Measurements from ENCODE around the gene MYO9B.

The MYO9B gene, protein sequence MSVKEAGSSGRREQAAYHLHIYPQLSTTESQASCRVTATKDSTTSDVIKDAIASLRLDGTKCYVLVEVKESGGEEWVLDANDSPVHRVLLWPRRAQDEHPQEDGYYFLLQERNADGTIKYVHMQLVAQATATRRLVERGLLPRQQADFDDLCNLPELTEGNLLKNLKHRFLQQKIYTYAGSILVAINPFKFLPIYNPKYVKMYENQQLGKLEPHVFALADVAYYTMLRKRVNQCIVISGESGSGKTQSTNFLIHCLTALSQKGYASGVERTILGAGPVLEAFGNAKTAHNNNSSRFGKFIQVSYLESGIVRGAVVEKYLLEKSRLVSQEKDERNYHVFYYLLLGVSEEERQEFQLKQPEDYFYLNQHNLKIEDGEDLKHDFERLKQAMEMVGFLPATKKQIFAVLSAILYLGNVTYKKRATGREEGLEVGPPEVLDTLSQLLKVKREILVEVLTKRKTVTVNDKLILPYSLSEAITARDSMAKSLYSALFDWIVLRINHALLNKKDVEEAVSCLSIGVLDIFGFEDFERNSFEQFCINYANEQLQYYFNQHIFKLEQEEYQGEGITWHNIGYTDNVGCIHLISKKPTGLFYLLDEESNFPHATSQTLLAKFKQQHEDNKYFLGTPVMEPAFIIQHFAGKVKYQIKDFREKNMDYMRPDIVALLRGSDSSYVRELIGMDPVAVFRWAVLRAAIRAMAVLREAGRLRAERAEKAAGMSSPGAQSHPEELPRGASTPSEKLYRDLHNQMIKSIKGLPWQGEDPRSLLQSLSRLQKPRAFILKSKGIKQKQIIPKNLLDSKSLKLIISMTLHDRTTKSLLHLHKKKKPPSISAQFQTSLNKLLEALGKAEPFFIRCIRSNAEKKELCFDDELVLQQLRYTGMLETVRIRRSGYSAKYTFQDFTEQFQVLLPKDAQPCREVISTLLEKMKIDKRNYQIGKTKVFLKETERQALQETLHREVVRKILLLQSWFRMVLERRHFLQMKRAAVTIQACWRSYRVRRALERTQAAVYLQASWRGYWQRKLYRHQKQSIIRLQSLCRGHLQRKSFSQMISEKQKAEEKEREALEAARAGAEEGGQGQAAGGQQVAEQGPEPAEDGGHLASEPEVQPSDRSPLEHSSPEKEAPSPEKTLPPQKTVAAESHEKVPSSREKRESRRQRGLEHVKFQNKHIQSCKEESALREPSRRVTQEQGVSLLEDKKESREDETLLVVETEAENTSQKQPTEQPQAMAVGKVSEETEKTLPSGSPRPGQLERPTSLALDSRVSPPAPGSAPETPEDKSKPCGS (N-terminal part only)

DNA sequence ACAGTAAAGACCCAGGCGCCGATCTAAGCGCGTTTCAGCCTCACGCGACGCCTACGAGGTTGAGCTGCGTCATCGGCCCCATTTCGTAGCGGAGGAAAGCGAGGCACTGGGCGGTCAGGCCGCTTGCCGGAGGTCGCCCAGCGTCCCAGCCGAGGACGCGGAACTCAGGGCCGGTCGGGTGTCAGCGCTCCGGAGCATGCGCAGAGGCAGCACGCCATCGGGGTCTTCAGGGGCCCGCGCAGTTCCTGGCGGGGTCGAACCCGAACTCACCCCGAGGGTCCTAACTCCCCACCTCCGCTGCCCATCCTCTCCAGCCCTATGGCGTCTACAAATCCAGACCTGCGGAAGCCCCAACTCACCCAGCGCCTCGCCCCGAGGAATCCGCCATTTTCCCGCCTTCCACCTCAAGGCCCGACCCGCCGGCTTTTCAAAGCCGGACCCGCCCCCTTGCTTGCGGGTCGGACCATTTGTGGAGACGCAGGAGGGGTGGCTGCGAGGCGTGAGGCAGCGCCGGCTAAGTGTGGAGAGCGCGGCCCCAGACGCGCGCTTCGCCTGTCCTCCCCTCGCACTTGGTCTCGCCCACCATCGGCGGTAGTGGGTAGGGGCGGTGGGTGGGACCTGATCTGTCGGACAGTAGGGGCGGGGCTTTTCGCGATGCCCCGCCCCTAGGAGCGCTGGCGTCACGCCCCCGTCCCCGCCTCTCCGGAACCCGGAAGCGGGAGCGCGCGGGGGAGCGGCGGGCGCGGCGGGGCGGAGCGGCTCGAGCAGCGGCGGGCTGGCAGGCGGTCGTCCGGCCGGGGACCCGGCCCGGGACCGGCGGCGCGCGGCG is at the start of gene MYO9B, which contains the start of gene HAUS8:
Gene MYO9B (plus strand): TSS at position 743 of the 829 bp plus-strand sequence. CDS start 25,941 bp downstream, outside the sequence.
Gene HAUS8 (minus strand): TSS at position 418 of the 829 bp plus-strand sequence. CDS start 30 bp downstream, at position 388.
- DNase-seq (ENCODE audit: low spot score), result peak; percentile 99

DNA sequence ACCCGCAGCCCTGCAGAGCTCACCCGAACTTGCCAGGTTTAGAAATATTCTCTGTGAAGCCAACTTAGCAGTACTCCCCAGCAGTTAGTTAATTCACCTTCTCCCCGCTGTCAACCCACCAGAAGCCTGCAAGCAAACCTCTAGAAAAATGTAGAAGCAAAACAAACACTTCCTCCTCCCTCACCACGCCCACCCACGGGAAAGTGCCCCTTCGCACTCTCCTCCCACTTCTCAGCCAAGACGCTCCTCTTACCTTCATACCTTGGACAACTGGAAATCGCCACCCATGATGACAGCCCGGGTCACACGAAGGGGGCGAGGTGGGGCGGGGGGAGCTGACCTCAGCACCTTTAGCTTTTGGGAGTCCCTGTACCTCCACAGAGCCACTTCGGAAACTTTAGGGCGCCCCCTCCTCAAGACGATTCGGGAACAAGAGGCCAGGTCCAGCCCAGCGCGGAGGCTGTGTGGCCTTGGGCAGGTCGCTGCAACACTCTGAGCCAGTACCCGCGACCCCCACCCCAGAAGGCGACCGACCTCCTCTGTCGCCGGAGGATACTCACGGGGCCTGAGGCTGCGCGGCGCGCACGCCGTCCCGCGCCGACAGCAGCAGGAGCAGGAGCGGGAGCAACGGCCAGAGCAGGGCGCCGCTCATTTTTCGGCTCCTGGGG is 49.5 kb upstream of the MYO9B start:
- DNase-seq (ENCODE audit: low spot score), result no peak

DNA sequence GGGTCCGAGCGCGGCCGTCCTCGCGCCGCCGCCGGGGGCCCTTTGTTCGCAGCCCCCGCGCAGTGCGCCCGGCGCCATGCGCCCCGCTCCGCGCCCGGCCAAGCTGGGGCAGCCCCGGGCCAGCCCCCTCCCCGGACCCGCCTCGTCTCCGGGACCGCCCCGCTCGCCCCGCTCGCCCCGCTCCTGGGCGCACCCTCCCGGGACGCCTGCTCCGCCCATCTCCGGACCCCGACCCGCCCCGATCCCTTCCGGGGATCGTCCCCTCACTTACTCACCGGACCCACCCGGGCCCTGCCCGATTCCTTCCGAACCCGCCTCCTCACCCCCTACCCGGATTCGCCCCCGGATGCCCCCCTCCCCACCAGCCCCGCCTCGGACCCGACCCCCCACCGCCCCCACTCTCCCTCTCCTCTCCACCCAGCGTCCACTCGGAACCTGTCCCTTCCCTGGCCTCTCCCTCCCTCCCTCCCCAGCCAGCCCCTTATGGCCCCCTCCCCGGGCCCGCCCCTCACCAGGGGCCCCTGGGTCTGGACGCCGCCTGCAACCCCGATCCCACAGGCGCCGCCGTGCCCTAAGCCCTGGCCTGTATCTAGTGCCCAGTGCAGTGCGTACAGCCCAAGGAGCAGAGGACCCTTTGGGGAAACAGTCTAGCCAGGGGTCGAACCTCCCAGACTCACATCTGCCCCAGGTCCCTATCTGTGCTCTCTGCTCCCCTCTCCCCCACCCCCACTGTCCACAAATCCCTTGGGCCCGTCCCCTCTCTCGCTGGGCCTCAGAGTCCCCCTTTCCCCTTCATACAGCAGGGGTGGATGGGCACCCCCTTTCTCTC is 48.7 kb upstream of the MYO9B start, which contains the start of gene CPAMD8:
Gene CPAMD8 (minus strand): TSS at position 105 of the 829 bp plus-strand sequence. CDS start 168 bp downstream, outside the sequence.
- DNase-seq (ENCODE audit: low spot score), result no peak

DNA sequence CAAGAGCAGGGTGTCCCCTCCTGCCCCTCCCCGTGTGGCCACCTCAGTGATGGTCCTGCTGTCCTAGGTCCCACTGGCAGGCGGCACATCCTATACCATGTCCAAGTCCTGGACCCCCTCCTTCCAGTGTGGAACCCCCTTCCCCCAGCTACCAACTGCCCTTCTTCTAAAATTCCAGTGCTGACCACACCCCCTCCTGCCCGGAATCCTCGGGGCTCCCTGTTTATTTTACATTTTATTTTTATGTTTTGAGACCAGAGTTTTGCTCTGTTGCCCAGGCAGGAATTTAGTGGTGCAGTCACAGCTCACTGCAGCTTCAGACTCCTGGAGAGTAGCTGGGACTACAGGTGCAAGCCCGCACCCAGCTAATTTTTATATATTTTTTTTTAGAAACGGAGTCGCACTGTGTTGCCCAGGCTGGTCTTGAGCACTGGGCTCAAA is 48.0 kb upstream of the MYO9B start:
- no peak for DNase-seq (ENCODE audit: low spot score)

DNA sequence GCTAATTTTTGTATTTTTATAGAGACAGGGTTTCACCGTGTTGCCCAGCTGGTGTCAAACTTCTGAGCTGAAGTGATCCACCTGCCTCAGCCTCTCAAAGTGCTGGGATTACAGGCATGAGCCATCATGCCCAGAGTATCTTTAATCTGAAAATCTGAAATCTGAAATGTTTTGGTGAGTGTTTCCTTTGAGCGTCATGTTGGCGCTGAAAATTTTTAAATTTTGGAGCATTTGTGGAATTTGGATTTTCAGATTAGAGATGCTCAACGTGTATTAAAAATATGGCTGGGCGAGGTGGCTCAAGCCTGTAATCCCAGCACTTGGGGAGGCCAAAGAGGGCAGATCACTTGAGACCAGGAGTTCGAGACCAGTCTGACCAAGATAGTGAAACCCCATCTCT is 43.8 kb upstream of the MYO9B start:
- no peak for DNase-seq (ENCODE audit: low spot score)

DNA sequence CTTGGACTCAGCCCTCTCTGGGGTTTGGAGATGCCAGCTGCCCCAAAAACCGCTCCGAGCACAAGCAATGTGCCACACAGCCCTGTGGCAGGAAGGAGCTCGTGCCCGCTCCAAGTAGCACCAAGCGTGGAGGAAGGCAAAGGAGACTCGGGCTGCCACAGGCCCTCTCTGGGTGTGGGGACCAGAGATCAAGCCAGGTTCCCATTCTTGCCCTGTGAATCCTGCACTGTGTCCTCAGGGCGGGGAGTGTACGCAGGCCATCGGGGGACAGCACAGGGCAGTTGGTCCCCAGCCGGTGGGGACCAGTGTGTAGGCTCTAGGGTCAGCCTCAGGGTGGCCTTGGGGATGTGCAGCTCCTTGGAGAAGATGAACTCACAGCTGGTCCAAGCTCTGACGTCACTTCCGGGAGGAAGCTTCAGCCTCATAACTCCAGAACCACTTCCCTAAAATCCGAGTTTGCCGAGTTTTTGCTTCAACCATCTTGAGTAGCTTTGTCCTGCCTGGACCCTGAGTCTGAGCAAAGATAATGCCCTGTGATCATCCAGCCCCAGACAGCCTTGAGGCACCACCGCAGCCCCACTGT is 39.6 kb upstream of the MYO9B start:
- DNase-seq (ENCODE audit: low spot score), result no peak

DNA sequence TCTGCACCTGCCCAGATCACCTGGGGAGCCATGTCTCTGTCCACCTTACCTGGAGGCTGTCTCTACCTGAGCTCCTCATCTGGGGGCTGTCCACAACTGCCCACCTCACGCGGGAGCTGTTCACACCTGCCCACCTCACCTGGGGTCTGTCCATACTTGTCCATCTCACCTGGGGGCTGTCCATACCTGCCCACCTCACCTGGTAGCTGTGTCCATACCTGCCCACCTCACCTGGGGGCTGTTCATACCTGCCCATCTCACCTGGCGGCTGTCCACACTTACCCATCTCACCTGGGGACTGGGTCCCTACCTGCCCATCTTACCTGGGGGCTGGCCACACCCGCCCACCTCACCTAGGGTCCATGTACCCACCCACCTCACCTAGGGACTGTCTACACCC is 38.9 kb upstream of the MYO9B start:
- no peak for DNase-seq (ENCODE audit: low spot score)

DNA sequence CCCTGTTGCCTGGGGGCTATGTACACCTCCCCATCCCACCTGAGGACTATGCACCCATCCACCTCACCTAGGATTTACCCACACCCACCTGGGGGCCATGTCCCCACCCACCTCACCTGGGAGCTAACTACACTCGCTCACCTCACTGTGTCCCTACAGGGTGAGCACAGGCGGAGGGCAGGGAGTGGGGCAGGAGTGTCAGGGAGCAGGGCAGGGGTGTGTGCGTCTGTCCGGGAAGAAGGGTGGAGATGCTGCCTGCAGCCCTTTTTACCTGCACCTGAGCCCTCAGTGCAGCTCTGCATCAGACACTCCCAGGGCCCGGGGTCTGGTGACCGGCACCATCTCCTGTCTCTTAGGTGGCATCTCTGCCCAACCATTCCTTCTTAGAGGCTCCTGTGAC is 38.4 kb upstream of the MYO9B start:
- no peak for DNase-seq (ENCODE audit: low spot score)

DNA sequence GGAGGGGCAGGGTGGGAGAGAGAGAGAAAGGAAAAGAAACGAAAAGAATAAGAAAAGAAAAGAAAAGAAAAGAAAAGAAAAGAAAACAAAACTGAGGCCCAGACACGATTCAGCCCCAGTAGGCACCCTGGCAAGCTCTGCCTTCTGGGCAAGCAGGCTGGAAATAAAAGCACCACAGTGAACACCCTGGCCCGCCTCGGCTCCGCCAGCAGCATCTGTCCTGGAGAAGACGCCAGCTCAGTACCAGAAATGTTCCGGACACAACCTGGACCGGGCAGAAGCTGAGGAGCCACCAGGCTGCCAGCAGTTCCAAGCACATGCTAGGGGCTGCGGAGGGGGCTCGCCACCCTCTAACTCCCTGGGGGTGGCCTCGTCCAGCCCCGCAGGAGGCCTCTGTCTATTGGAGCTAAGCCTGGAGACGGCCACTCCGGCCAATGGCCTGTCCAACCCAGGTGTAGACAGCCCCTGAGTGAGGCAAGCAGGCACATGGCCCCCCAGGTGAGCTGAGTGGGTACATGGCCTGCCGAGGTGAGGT is 37.5 kb upstream of the MYO9B start:
- no peak for DNase-seq (ENCODE audit: low spot score)

DNA sequence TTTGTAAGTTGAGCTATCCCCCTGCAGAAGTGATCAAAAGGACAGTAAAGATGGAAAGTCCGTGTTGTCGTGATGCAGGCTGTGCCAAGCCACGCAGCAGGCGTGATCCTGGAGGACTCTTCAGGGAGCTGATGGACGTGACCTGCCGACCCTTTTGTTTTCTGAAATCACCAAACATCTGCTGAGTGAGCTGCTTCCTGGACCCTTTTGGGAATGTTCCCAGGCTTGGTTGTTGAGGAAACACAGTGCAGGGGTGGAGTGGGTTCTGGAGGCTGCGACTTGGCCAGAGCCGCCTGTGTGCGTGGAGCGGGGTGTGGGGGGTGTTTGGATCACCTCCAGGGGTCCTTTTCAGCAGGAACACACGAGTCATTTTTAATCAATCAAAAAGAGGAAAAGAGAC is 33.6 kb upstream of the MYO9B start:
- no peak for DNase-seq (ENCODE audit: low spot score)

DNA sequence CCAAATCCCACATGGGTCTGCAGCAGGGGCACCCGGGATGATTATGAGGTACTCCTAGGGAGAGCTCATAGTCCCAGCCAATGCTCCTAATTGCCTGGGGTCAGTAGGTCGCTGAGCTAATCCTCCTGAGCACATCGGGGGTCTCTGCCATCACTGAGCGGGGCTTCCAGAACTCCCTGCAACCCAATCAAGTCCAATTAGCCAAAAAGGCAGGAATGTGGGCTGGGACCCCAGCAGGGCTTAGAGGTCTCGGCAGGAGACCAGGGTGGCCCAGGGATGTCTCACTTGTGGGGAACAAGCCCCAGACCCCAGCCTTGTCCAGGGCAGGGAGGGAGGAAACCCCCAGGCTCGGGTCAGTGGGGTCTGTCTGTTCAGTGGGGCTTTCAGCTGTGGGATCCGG is 31.8 kb upstream of the MYO9B start:
- no peak for DNase-seq (ENCODE audit: low spot score)

DNA sequence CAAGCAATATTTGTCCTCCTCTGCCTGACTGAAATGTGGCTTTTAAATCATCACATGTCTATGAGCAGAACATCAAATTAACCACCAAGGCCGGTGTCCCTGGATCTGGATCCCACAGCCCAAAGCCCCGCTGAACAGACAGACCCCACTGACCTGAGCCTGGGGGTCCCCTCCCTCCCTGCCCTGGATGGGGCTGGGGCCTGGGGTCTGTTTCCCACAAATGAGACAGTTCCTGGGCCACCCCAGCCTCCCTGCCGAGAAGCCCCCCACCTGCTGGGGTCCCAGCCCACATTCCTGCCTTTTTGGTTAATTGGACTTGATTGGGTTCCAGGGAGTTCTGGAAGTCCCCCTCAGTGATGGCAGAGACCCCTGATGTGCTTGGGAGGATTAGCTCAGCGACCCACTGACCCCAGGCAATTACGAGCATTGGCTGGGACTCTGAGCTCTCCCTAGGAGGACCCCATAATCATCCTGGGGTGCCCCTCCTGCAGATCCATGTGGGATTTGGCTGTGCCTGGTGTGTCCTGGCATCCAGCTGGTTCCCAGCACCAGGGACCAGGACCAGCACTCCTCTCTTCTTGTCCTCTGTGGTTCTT is 29.6 kb upstream of the MYO9B start:
- no peak for DNase-seq (ENCODE audit: low spot score)

DNA sequence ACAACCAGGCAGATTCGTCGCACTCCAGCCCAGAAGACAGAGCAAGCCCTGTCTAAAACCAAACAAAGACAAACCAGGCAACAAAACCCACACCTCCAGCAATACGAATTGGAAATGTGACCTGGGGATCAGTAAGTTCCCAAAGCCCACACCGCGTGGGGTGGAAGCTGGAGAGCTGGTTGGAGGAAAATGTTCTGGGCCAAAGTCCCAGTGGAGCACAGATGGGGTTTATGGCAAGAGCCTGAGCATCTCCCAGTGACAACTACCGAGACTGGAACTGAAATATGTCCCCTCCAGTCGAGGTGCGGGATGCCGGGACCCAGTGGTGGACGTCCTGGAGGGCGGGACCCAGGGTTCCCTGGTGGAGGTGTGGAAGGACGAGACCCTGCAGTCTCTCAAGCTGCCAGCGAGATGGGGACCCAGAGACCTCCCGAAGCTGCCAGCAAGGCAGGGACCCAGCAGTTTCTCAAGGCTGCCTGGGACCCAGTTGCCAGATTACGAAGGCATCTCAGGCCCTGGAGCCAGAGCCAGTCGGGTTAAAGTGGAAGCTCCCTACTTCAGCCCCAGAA is 26.6 kb upstream of the MYO9B start:
- no peak for DNase-seq (ENCODE audit: low spot score)

DNA sequence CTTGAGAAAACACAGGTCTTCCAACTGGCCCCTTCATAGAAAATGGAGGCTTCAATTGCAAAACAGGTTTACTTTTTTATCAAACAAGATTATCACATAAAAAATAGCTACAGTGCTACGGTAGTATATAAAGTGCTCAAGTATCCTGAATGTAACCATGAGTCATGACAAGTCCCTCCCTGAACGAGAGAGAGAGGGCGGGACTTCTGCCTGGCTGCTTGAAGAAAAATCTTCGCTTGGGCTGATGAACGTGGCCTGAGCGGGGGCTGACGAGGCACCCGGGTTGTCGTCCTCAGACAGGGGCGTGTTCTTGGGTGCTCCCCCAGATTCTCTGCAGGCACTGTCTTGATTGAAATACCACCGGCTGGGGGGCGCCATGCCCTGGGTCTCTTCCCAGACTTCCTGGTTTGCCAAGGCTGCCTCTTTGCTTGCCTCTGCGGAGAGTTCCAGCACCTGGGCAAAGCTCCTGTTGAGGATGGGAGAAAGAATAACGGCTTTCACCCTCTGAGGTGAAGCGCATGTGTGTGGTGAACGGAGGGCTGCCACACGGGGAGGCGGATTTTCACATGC is 25.8 kb upstream of the MYO9B start:
- peak; percentile 20 for DNase-seq (ENCODE audit: low spot score)

DNA sequence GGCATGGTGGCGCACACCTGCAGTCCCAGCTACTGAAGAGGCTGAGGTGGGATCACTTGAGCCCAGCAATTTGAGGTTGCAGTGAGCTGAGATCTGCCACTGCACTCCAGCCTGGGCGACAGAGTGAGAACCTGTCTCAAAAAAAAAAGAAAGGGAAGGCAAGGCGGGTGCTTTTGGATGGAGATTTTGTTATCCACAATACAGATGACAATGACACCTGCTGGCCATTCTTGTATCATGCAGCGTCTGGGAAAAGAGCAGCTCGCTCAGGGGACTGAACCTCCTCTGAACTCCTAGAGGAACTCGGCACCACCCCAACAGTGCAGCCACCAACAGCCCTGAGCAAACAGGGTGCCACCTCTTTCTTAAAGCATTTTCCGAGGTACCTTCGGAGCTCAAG is 23.1 kb upstream of the MYO9B start:
- DNase-seq (ENCODE audit: low spot score), result peak; percentile 39

DNA sequence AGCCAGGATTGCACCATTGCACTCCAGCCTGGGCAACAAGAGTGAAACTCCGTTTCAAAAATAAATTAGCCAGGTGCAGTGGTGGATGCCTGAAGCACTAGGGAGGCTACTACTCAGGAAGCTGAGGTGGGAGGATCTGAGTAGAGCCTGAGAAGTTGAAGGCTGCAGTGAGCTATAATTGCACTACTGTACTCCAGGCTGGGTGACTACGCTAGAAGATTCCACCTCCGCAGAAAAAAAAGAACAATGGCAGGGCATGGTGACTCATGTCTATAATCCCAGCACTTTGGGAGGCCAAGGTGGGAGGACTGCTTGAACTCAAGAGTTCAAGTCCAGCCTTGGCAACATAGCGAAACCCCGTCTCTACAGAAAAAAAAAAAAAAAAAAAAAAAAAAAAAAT is 20.8 kb upstream of the MYO9B start:
- no peak for DNase-seq (ENCODE audit: low spot score)

DNA sequence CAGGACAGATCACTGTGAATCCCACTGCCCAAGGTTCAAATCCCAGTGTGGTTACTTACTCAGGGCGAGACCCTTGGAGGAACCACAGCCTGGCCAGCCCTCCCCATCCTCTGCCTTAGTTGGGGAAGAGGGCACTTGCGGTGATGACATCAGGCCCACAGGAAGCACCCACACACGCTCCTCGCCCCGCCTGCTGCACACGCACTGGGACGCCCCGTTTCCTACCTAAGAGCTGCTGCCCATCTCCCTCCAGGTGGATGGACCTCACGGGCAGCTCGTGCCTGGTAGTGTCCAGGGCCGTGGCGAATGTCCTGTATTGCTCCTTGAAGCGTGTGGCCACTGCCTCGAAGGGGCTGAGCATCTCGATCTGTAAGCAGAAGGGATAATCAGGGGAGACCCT is 19.9 kb upstream of the MYO9B start:
- no peak for DNase-seq (ENCODE audit: low spot score)

DNA sequence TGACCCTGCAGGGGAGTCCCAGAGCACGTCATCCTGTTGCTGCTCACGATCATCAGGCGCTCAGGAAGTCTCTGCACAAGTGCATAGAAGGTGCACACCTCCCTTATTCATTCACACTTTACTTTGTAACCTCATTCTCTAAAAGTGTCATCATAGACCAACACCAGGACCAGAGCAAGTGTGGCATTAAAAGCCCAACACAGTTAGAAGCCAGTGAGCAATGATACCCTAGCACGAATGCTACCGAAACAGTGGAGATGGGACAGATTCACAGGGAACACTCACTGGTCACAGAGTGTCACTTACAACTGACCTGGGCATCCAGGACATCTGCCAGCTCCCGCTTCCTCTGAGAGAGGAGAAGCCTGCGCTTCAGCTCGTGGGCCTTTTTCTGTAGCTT is 17.3 kb upstream of the MYO9B start:
- DNase-seq (ENCODE audit: low spot score), result peak; percentile 4

Data from kidney tubule cell (primary cell).